Right lung (tissue), 5 donors: Measurements from ENCODE around the gene ALOX15B. TPM values are rescaled to one million over a fixed set of nuclear protein-coding genes. Genes with fewer than 3 reads are reported as not detected.
"Not testable (repeated sequence)": the region's sequence is repeated elsewhere in the genome, so short reads cannot be mapped to it uniquely, and the experiment has no call there.

ENCODE experiments used
- DNase-seq, 2 donors: peaks; one replicate each; pipeline ENCODE4 v3.0.0-alpha.2; 2013
- polyA plus RNA-seq, 5 donors: library from polyadenylated mRNA; unstranded; fragments of 120-200 nt; gene quantifications; one replicate each; pipeline versions ENCODE4 v1.2.1 to v1.2.3, GENCODE V29; 2013; ENCODE audit warnings: inconsistent platforms in 1 of 5, low replicate concordance in 1 of 5; ENCODE audit not compliant: insufficient read length in 5 of 5, insufficient read depth in 1 of 5

ALOX15B gene
- polyA plus RNA-seq, 5 donors = 0.20 to 0.51 (median 0.45) TPM

DNA sequence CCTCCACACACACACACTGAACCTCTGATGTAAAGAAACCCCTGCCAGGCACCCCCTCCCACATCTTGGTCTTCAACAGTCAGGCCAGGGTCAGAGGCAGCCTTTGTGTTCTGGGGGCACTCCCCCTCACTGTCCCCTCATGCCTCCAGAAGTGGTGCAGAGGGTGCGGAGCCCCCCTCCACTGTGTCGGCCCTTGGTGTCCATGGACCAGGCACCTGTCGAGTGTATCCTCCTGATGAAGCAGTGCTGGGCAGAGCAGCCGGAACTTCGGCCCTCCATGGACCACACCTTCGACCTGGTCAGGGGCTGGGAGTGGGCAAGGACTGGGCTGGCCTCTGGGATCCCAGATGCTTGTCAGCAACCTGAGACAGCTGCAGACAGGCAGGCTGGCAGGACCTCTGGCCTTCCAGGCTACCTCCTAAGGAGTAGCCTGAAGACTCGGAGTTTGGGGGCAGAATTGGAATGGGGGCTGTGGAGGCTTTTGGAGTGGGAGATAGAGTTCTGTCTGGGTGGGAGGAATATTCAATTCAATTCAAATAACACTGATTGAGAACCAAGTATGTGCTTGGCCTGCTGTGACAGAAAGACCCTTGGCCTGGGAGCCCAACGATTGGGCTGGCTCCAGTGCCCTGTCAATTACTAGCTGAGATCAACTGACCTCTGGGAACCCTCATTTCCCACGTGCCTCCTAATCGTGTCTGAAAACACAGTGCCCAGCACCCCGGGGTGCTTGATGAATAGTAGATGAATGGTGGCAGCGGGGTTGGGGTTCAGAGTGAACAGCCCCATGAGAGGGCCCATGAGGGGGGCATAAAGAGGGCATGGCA is 24.9 kb upstream of the ALOX15B start:
- no peak for DNase-seq

DNA sequence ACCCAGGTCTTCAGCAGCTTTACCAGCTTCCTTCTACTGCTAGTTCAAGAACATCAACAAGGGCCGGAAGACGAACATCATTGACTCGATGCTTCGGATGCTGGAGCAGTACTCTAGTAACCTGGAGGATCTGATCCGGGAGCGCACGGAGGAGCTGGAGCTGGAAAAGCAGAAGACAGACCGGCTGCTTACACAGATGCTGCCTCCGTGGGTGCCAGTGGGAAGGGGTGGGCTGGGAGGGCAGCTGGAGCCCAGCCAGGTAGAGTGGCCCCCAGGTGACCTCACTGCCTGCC is 24.4 kb upstream of the ALOX15B start:
- no peak for DNase-seq

DNA sequence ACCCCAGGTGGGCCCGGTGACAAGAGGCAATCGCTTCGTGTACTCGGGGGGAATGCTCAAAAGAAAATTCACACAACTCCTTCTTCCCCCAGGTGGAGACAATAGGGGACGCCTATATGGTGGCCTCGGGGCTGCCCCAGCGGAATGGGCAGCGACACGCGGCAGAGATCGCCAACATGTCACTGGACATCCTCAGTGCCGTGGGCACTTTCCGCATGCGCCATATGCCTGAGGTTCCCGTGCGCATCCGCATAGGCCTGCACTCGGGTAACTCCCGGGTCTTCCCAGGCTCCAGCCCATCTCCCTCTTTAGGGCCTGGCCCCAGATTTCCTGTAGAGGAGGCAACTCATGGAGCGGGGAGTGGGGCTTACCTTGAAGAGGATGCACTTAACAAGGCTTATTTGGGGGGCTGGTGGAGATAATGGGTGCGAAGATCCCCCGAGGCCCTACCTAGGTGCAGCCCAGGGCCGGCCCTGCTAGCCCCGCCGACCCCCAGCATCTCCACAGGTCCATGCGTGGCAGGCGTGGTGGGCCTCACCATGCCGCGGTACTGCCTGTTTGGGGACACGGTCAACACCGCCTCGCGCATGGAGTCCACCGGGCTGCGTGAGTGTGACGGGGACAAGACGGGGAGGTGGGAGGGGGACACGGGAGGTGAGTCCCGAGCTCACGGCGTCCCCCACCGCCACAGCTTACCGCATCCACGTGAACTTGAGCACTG is 23.5 kb upstream of the ALOX15B start:
- DNase-seq = no peak

- DNase-seq = no peak
These were observed 22.8 kb upstream of the ALOX15B start for GRCh38 chr17:8015957-8016631.

DNA sequence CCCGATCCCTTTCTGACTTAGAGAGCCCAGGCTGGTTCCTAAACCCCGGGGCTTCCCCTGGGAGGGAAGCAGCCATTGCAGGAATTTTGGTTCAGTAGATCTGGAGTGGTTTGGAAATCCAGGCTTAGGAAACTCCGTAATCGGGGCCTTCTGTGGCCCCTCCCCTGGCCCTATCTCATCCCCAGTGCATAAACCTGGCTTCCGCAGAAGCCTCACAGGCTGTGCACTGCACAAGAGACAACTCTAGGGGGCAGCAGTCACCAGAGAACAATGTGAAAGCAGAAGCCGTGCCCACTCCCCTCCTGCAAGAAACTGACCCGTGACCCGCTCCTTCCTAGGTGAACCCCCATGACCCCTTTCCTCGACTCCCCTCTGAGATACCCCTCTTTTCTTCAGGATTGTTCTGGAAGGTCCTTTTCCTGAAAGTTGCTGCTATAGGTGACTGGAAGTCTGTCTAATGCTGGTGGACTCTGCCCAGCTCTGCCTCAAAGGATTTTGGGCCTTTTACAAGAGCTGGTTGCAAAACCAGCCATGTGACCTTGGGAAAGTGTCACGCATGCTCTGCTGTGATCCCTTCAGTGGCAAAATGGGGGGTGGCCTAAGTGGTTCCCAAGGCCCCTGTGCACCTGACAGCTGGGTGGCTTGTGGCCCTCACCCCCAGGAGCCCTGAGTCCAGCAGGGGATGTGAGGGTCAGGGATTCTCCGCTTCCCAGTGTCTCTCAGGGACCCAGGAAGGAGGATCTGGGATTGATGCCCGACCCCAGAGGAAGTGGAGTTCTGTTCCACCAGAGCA is 22.0 kb upstream of the ALOX15B start:
- peak in 1 of 2 donors; percentile 47 for DNase-seq

- DNase-seq = no peak
These were observed 20.4 kb upstream of the ALOX15B start for GRCh38 chr17:8018436-8018835.

DNA sequence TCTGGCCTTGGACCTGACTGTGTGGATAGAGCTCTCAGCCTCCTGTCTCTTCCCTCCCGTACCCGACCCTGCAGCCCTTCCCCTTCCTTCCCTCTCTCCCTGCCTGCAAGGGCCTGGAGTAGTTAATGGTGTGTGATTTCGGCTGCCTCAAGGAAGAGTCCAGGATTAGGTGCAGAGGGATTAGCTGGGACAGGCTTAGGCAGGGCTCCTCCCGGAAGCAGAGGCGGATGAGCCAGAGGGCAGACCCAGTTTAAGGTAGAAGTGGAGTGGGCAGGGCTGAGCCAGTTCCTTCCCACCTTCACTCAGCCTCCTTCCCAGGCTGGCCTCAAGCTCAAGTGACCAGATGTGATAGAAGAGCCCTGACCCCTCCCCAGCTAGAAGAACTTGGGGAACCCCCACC is 19.7 kb upstream of the ALOX15B start:
- DNase-seq = no peak

DNA sequence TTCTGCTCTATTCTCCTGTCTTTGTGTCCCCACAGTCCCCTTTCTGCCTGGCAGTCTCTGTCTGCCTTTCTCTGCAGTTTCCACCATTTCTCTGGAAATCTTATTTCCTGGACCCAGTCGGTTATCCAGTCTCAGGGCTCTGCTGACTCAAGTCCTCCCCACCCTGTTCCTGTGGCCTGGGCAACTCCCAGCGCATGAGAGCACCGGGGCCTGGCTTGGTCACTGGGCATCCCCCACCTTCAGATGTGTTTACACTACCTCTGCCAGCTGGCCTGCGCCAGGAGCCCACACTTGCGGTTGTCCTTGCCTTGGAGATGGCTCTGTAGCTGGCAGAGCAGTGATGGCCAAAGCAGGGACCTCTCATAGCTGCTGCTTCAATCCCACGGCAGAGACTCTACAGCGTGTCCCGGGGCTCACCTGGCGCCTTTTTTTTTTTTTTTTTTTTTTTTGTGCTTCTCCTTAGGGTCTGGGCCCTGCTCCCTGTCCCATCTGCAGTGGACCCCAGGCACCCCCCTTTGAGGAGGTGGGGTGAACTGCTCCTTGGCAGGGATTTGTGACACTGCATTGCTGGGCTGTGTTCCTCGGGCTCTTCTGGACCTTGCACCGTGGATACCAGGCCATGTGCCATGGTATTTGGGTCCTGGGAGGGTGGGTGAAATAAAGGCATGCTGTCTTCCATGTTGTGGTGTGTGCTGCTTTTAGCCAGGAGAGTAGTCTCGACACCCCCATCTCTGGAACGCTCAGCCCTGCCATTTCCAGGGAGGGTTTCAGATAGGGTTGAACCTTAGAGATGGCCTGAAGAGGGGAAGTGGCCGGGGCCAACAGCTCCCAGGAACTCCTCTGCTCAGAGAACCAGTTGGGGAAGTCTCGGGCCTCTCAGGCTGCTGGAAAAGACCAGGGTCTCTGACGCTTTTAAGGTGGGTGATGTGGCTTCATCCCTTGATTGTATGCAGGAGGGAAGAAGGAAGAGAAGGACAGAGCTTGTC is 18.9 kb upstream of the ALOX15B start:
- no peak for DNase-seq

- DNase-seq = no peak
These were observed 17.9 kb upstream of the ALOX15B start for GRCh38 chr17:8020776-8021564.

DNA sequence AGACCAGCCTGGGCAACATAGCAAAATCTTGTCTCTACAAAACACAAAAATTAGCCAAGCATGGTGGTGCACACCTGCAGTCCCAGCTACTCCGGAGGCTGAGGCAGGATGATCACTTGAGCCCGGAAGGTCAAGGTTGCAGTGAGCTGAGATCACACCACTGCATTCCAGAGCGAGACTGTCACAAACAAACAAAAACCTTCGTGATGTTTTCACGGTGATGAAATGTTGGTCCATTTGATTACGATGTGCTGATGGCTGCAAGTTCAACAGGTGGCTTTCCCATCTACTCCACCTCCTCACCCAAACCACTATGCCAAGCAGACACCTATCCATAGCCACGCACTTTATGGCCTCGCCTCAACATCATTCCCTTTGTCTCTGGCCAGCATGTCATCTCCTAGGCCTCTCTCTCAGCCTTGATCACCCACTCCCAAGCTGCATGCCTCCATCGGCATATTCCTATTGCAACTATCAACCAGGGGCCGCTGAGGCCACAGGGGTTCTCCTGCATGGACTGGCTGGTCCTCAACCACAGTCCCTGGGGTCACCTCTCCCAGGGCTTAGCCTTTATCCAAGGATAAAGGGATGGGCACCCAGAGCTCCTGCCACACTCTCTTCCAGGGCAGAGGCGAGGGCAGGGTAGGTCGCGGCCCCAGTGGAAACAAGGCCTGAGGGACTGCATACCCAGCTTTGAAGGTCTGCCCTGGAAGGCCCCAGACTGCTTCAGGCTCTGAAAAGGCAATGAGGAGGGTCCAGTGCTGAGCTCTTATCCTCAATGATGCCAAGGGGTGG is 17.1 kb upstream of the ALOX15B start:
- no peak for DNase-seq

DNA sequence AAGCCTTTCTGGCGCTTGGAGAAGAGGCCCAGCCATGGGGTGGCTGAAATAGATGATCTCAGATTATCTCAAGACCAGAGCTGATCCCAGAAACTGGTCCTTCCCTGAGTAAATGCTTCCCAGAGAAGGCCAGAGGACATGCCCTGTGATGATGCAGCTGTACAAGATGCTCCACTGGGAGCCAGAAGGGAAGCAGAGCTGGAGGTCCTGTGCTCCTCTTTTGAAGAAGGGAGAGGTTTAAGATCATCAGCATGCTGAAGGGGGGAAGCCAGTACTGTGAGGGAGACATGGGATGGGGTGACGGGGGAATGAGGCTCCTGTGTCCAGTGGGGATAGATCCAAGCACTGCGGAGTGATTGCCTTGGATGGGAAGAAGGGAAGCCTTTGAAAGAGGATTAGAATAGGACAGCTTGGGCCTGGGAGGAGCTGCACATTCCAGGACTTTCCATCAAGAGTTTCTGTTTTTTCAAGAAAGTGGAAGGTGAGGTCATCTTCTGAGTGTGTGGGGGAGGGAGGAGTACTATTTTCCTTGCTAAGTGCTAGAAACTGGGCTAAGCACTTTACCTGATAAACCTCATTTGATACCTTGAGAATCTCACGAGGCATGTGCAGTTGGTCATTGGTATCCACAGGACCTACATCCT is 16.4 kb upstream of the ALOX15B start:
- no peak for DNase-seq

- DNase-seq = not testable (repeated sequence)
These were observed 14.7 kb upstream of the ALOX15B start for GRCh38 chr17:8024161-8024560.

- DNase-seq = no peak
These were observed 13.5 kb upstream of the ALOX15B start for GRCh38 chr17:8025176-8025911.

DNA sequence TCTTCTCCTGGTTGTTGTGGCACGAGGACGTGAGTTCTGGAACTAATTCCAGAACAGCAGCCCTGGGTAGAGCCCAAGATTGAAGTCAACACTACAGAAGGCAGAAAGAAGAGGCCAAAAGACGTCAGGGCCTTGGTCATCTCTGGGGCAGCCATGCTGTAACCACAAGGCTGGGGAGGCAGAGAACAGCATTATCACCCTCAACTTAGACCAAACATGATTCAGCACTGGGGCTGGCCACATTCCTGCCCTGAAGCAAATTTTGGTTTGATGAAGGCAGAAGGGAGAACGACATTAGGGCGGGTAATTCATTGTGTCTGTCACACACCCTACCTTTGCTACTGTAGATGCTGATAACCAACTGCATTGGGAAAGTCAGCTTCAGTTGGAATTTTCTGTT is 9.7 kb upstream of the ALOX15B start:
- DNase-seq = no peak

DNA sequence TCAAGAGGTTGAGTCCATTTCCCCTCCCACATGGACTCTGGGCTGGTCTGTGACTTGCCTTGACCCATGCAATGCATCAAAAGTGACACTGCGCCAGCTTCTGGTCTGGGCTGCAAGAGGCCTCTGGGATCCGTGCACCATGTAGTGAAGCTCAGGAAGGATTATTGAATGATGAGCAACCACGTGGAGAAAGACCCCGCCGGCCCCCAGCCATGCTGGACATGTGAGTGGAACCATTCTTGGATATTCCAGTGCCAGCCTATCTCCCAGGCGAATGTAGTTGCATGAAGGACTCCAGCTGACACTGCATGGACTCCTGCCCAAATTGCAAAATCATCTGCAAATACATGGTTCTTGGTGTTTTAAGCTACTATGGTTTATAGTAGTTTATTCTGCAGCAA is 7.6 kb upstream of the ALOX15B start:
- DNase-seq = peak; percentile 55 to 59

- DNase-seq = no peak
These were observed 6.9 kb upstream of the ALOX15B start for GRCh38 chr17:8031950-8032349.

DNA sequence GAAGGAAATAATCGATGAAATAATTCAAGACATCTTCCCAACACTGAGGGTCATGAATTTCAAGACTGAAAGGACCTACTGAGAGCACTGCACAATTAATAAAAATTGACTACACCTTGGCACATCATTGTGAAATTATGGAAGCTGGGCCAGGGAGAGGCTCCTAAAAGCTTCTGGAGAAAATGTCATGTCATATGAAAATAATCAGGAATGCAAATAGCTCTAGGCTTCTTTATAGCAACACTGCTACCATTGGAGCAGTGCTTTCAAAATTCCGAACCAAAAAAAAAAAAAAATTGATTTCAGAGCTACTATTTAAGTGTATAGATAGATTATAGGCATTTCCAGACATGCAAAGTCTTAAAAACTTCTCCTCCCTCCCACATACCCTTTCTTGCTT is 6.4 kb upstream of the ALOX15B start:
- DNase-seq = no peak

- no peak for DNase-seq
These were observed 831 bp downstream of the ALOX15B start for GRCh38 chr17:8039611-8040168.
